GM18873 (cell line): ENCODE data around the gene LARP1B.
"Not testable (repeated sequence)": the region's sequence is repeated elsewhere in the genome, so short reads cannot be mapped to it uniquely, and the experiment has no call there.

Source experiments
- ATAC-seq: cut with Tn5 transposase; IDR thresholded peaks from one replicate; pipeline ENCODE4 v1.9.1; 2021; ENCODE audit warnings: mild to moderate bottlenecking, moderate library complexity, moderate number of reproducible peaks; ENCODE audit not compliant: unreplicated experiment, low FRiP score

Gene LARP1B

DNA sequence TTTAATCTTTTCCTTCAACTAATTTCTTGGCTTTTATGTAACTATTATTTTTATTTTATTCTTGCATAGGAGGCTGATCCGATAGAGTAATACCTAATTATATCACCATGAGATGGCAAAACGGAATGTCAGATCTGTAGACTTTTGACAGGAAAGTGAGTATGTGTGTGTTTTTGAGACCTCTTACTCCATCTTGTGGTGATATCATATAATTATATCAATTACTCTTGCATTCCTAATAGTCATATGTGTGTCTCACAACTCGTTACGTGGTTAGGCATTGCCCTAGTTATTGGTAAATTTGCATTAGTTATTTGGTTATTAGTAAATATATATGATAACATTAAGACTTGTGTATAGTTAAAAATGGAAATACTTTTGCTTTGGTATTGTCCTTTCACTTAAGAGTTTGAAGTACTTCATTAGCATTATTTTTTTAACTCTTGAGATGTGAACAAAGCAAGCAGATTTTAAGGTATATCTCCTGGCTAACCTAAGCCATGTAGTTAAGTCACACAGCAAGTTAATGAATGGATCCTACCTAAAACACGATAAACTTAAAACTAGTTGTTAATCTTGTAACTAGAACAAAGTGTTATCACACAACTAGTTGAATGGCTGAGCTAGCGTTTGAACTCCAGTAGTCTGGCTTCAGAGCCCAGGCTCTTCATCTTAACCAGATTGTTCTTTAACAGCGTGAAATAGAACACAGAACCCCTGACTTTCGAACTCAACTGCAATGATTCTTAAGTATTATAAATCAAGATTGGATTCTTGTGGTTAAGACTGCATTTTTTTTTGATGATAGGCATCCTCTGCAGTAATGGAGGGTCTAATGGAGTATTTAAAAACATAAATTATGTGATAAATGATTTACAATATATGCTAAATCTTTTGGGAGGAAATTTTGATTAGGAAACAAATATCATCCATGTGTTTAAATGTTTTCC is 159.4 kb downstream of the LARP1B start:
- ATAC-seq, result peak; percentile 60

- no peak for ATAC-seq
Measured at GRCh38 chr4:128221586-128221985, 160.5 kb downstream of the LARP1B start.

DNA sequence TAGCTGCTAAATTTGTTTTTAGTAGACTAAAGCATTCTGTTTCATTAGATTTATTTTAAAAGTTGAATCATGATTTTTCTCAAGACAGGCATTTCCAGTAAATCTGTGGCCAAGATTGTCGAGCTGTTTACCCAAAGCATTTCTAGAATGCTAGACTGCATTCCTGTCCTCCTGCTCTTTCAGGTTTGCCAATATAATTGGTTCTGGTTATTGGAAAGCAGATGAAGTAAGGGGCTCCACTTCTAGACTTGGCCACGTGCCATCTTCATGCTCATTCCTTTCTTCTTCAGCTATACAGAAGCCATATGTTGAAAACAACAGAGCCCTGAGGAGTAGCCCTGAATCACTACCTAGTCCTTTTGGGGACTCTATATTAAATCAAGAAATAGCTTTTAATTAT is 164.0 kb downstream of the LARP1B start:
- no peak for ATAC-seq

DNA sequence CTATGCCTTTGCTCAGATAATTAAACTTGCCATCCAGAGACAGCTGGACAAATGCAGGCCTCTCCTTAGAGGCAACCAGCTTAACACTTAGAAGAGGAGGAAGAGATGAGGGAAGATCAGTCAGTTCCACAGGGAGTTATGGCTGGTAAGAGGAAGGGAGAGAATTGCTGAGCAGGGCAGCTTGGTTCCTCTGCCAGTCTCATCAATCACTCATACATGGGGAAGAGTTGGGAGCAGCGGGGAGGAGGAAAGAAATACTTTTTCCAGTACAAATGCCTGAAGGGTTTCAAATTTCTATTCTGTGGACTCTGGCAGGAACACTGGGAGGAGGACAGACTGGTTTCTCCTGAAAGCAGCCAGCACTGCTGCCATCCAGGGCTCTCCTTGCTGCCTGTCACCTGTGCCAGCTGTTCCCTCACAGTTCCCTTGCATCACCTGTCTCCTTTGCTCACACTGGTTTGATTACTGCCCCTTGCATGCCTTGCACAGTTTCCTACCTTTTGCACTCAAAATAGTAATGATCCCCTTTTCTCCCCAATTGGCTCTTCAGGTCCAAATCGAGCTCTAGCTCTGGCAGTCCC is 167.0 kb downstream of the LARP1B start:
- ATAC-seq, result no peak

DNA sequence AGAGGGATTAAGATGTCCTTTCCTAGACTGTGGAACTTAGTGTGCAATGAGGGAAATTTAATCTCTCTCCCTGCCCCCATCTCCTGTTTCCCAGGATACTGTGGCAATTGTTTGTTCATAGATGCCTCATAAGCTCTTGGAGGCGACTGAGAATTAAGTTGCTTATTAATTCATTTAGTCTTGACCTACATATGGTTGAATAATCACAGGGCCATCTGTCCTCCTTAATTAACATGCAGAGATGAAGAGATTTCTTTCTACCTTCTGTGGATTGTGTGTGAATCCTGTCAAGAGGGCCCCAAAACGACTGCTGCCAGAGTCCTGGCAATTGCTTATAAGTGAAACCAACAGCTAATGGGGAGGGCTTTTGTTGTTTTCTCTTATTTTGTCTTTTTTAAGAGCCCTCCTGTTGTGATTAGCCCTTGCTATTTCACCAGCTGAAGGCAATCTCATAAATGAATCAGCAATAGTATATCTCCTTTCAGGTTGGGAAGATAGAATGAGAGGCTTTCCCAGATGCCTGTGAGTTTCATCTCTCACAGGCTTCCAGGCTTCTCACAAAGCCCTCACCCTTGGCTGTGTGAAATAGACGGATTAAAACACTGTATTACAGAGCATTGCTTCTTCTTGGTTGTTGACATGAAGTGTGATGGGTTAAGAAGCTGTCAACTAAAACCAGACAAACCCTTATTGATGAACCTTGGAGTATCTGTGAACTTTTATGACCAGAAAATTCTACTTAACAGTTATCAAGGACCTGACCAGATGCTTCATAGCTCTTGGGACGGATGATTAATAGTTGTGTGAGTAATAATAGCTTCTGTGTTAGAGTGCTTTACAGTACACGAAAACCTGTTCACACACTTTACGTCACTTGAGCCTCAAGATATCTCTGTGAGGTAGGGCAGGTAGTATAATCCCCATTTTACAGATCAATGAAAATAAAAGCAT is 168.0 kb downstream of the LARP1B start:
- no peak for ATAC-seq

DNA sequence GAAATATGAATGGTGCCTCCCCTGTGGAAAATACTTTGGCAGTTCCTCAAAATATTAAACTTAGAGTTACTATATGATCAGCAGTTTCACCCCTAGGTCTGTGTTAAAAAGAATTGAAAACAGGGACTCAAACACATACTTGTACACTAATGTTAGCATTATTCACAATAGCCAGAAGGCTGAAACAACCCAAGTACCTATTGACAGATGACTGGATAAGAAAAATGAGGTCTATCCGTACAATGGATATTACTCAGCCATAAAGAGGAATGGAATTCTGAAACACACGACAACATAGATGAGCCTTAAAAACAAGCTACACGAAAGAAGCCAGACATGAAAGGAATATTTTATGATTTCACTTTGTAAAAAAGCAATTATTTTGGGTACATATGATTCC is 171.6 kb downstream of the LARP1B start:
- no peak for ATAC-seq

- ATAC-seq, result no peak
Measured at GRCh38 chr4:128234836-128235235, 173.7 kb downstream of the LARP1B start.

DNA sequence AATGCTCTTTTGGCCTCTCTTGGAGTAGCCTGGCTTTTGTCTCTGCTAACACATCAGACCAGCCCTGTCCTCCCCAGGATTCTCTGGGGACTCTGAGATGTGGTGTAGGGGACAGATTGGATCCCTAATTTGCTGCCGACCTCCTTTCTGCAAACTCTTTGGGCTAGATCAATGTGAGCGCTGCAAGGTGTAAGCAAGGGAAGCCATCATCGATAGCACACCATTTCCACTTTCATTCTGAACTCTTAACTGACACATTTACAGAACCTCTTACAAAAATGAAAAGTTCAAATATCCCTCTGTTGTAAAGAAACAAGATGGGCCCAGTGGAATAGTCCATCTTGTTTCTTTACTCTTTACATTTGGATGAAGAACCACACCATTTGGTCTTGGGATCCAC is 179.9 kb downstream of the LARP1B start:
- ATAC-seq, result peak; percentile 42

GRCh38 chr4:128241425-128241913 is 180.4 kb downstream of the LARP1B start:
- ATAC-seq, result peak; percentile 61

DNA sequence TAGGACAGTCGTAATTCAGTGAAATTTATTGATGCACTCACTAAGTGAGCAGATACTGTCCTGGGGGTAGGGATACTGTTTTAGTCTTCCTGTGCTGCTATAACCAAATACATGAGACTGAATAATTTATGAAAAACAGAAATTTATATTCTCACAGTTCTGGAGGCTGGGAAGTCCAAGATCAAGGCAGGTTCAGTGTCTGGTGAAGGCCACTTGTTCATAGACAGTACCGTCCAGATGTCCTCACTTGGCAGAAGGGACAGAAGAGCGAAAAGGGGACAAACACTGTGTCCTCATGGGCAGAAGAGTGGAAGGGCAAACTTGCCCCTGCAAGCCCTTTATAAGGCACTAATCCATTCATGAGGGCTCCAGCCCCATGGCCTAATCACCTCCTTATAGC is 180.9 kb downstream of the LARP1B start:
- no peak for ATAC-seq

DNA sequence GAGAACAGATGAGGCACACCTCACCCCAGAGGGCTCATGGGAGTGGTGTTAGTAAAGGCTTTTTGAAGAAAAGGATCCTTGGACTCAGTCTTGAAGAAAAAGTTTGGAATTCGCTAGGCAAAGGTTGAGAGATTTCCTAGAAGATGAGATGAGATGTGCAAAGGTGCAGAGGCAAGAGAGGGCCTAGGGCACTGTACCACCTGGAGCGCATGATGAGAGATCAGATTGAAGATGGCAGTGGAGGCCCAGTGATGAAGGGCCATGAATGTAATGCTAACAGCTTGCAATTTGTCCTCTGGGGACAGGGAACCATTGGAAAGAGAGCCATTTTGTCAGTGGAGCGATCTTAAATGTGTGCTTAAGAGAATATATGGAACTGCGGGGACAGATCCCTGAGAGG is 181.5 kb downstream of the LARP1B start:
- no peak for ATAC-seq

- ATAC-seq, result no peak
Measured at GRCh38 chr4:128244379-128244778, 183.3 kb downstream of the LARP1B start.

DNA sequence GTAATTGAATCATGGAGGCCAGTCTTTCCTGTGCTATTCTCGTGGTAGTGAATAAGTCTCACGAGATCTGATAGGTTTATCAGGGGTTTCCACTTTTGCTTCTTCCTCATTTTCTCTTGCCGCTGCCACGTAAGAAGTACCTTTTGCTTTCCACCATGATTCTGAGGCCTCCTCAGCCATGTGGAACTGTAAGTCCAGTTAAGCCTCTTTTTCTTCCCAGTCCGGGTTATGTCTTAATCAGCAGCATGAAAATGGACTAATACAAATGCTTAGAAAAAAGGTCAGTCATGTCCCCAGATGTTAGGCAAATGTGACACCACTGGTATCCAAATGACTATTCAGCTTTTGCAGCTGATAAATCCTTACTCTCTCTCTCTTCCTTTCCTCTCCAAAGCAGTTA is 184.3 kb downstream of the LARP1B start:
- ATAC-seq, result not testable (repeated sequence)

GRCh38 chr4:128247906-128248305 is 186.8 kb downstream of the LARP1B start:
- no peak for ATAC-seq

DNA sequence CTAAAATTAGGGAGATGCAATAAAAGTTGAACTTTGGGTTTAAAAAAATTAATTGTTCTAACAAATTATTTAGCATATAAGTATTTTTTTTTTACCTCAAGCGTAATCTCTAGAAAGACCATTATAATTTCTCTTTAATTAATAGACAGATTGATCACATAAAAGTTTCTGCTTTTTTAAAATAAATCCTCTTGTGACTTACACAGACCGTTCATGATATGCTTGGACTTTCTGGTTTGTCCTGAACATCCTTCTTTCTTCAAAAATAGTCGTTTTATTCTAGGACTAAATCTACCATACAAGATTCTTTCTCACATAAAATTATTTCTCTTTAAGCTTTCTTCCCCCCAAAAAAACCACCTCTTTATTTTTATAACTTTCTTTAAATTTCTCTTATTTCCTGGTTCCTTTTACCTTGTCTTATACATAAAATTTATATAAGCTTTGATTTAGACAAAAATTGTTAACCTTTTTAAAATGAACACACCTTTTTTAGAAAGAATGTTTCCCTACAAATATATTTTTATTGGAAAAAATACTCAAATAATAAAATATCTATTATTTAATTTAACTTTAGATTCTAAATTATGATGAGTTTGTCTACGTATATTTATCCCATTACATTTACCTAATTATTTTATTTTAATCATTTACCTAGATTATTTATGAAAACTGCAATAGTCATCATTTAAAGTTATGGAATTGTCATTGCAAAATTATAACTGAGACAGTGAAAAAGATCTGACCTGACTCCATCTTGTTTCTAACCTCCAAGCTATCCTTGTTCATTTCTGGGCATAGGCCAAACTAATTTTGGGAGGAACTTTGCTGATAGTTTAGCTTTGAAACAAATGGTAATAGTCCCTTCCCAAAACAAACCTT is 188.9 kb downstream of the LARP1B start:
- ATAC-seq, result no peak

- ATAC-seq, result no peak
Measured at GRCh38 chr4:128255906-128256305, 194.8 kb downstream of the LARP1B start.

DNA sequence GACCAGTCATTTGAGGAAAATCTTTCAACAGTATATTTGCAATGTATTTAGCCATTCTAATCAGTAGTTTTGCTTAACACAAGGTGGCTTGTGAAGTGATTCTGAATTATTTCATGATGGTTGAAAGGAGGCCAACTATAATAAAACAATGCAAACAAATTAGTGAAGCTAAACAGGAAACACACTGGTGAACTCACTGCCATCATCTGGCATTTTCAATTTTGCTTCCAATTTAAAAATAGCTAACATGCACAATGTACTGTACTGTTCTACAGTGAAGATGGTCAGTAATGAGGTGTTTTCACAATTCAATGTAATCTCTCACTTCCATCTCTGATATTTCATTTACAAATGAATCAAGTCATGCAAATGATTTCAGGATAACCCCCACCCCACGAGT is 195.4 kb downstream of the LARP1B start:
- no peak for ATAC-seq

DNA sequence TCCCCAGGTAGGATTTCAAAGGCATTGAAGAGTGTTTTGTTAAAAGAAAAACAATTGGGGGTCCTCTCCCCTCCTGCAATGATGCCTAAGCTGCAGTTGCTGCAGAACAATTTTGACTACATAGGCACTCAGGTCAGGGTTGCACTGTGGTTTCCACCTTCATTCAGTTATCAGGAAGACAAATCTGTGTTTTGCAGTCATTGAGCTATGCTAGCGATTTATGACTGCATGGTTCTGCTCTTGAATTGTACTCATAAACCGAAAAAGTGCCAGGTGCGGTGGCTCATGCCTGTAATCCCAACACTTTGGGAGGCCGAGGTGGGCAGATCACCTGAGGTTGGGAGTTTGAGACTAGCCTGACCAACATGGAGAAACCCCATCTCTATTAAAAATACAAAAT is 197.1 kb downstream of the LARP1B start:
- not testable (repeated sequence) for ATAC-seq

DNA sequence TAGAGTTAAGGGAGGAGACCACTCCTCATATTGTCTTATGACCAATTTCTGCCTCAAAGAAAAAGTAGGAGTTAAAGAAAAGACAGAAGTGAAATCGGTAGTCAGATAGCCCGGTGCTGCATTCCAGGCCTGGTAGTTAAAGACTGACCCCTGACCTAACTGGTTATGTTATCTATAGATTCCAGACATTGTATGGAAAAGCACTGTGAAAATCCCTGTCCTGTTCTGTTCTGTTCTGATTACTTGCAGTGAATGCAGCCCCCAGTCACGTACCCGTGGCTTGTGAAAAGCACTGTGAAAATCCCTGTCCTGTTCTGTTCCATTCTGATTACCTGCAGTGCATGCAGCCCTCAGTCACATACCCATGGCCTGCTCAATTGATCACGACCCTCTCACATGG is 198.8 kb downstream of the LARP1B start:
- not testable (repeated sequence) for ATAC-seq
